ENCODE data around the gene WWP2.

The WWP2 gene

GRCh38 chr16:69761983-69762813, at the start of gene WWP2:
Gene WWP2 (plus strand): TSS chr16:69762332. CDS start chr16:69787011, 24,679 bp downstream.
- H3K27ac ChIP-seq: peak within 1 kb of the TSS; percentile 62
- TF ChIP-seq EZH2 (IDR thresholded peaks at IDR 0.05) (no peak), FOXP2 (optimal IDR thresholded peaks at IDR 0.05; ENCODE audit: control extremely low read depth, extremely low read length, insufficient read depth) (no peak), POLR2AphosphoS5 (IDR thresholded peaks at IDR 0.05; ENCODE audit: borderline replicate concordance, low read depth, low read length) (peak; percentile 52; the same call in 1 of the 2 replicates)
- H3K9me3 ChIP-seq (ENCODE audit: low read depth, low read length): no peaks in the 10 kb centered on the region
- peak within 1 kb of the TSS; percentile 74 for H3K9ac ChIP-seq (ENCODE audit: insufficient read length)
- no peak for DNase-seq (ENCODE audit: low read depth, low spot score)
- H3K4me3 ChIP-seq: peak within 1 kb of the TSS; percentile 85
- H3K36me3 ChIP-seq (ENCODE audit: insufficient read depth, low read length): no peaks in the 10 kb centered on the region

GRCh38 chr16:69712914-69713581, 49.1 kb upstream of the WWP2 start:
- no peak overlapping the region for H3K9ac ChIP-seq (ENCODE audit: insufficient read length)
- no peak overlapping the region for H3K27ac ChIP-seq
- H3K36me3 ChIP-seq (ENCODE audit: insufficient read depth, low read length): peaks cover 4% of the 10 kb centered on the region; the same call in 1 of the 2 replicates
- no peaks in the 10 kb centered on the region for H3K9me3 ChIP-seq (ENCODE audit: low read depth, low read length)
- DNase-seq (ENCODE audit: low read depth, low spot score): no peak
- no peak overlapping the region for H3K4me3 ChIP-seq
- no peak for TF ChIP-seq EZH2 (IDR thresholded peaks at IDR 0.05)
- no peak for TF ChIP-seq POLR2AphosphoS5 (IDR thresholded peaks at IDR 0.05; ENCODE audit: borderline replicate concordance, low read depth, low read length)
- no peak for TF ChIP-seq FOXP2 (optimal IDR thresholded peaks at IDR 0.05; ENCODE audit: control extremely low read depth, extremely low read length, insufficient read depth)

GRCh38 chr16:69717066-69717465, 45.1 kb upstream of the WWP2 start:
- H3K36me3 ChIP-seq (ENCODE audit: insufficient read depth, low read length): no peaks in the 10 kb centered on the region
- H3K9me3 ChIP-seq (ENCODE audit: low read depth, low read length): no peaks in the 10 kb centered on the region
- H3K9ac ChIP-seq (ENCODE audit: insufficient read length): no peak overlapping the region
- H3K4me3 ChIP-seq: no peak overlapping the region
- H3K27ac ChIP-seq: no peak overlapping the region
- no peak for TF ChIP-seq FOXP2 (optimal IDR thresholded peaks at IDR 0.05; ENCODE audit: control extremely low read depth, extremely low read length, insufficient read depth)
- TF ChIP-seq POLR2AphosphoS5 (IDR thresholded peaks at IDR 0.05; ENCODE audit: borderline replicate concordance, low read depth, low read length): no peak
- TF ChIP-seq EZH2 (IDR thresholded peaks at IDR 0.05): no peak
- no peak for DNase-seq (ENCODE audit: low read depth, low spot score)

- no peaks in the 10 kb centered on the region for H3K9me3 ChIP-seq (ENCODE audit: low read depth, low read length)
- no peak for TF ChIP-seq POLR2AphosphoS5 (IDR thresholded peaks at IDR 0.05; ENCODE audit: borderline replicate concordance, low read depth, low read length)
- no peak for TF ChIP-seq FOXP2 (optimal IDR thresholded peaks at IDR 0.05; ENCODE audit: control extremely low read depth, extremely low read length, insufficient read depth)
- no peak for TF ChIP-seq EZH2 (IDR thresholded peaks at IDR 0.05)
- H3K9ac ChIP-seq (ENCODE audit: insufficient read length): no peak overlapping the region
- H3K36me3 ChIP-seq (ENCODE audit: insufficient read depth, low read length): no peaks in the 10 kb centered on the region
- no peak overlapping the region for H3K4me3 ChIP-seq
- H3K27ac ChIP-seq: no peak overlapping the region
- DNase-seq (ENCODE audit: low read depth, low spot score): no peak
These were observed 43.9 kb upstream of the WWP2 start for GRCh38 chr16:69718111-69718764.

- Histone ChIP-seq H3K36me3 (ENCODE audit: insufficient read depth, low read length) (no peaks in the 10 kb centered on the region), H3K9ac (ENCODE audit: insufficient read length) (no peak overlapping the region), H3K27ac (no peak overlapping the region), H3K4me3 (no peak overlapping the region), H3K9me3 (ENCODE audit: low read depth, low read length) (no peaks in the 10 kb centered on the region)
- TF ChIP-seq EZH2 (IDR thresholded peaks at IDR 0.05): no peak
- TF ChIP-seq POLR2AphosphoS5 (IDR thresholded peaks at IDR 0.05; ENCODE audit: borderline replicate concordance, low read depth, low read length): no peak
- no peak for TF ChIP-seq FOXP2 (optimal IDR thresholded peaks at IDR 0.05; ENCODE audit: control extremely low read depth, extremely low read length, insufficient read depth)
- DNase-seq (ENCODE audit: low read depth, low spot score): no peak
These were observed 41.2 kb upstream of the WWP2 start for GRCh38 chr16:69720822-69721430.

GRCh38 chr16:69721441-69721957, 40.6 kb upstream of the WWP2 start:
- no peak overlapping the region for H3K4me3 ChIP-seq
- TF ChIP-seq EZH2 (IDR thresholded peaks at IDR 0.05) (no peak), FOXP2 (optimal IDR thresholded peaks at IDR 0.05; ENCODE audit: control extremely low read depth, extremely low read length, insufficient read depth) (no peak), POLR2AphosphoS5 (IDR thresholded peaks at IDR 0.05; ENCODE audit: borderline replicate concordance, low read depth, low read length) (no peak)
- H3K9me3 ChIP-seq (ENCODE audit: low read depth, low read length): no peaks in the 10 kb centered on the region
- DNase-seq (ENCODE audit: low read depth, low spot score): no peak
- no peak overlapping the region for H3K27ac ChIP-seq
- no peak overlapping the region for H3K9ac ChIP-seq (ENCODE audit: insufficient read length)
- no peaks in the 10 kb centered on the region for H3K36me3 ChIP-seq (ENCODE audit: insufficient read depth, low read length)

GRCh38 chr16:69724414-69724873, 37.7 kb upstream of the WWP2 start:
- H3K9ac ChIP-seq (ENCODE audit: insufficient read length): no peak overlapping the region
- H3K4me3 ChIP-seq: no peak overlapping the region

More at GRCh38 chr16:69724414-69724873, 37.7 kb upstream of the WWP2 start:
- Histone ChIP-seq H3K27ac (peak overlapping the region; percentile 77), H3K9me3 (ENCODE audit: low read depth, low read length) (no peaks in the 10 kb centered on the region), H3K36me3 (ENCODE audit: insufficient read depth, low read length) (no peaks in the 10 kb centered on the region)
- TF ChIP-seq FOXP2 (optimal IDR thresholded peaks at IDR 0.05; ENCODE audit: control extremely low read depth, extremely low read length, insufficient read depth): no peak
- no peak for TF ChIP-seq POLR2AphosphoS5 (IDR thresholded peaks at IDR 0.05; ENCODE audit: borderline replicate concordance, low read depth, low read length)
- TF ChIP-seq EZH2 (IDR thresholded peaks at IDR 0.05): no peak
- no peak for DNase-seq (ENCODE audit: low read depth, low spot score)

Measured in SK-N-MC (cell line).